Trophoblast cell (in vitro differentiated cells and primary cell): ENCODE results near the gene GABRA5.

Experiments used
- DNase-seq, 2 donors: peaks; one replicate each; pipeline ENCODE4 v3.0.0-alpha.2; 2016
- H2AFZ ChIP-seq: 2 replicates; pipeline ENCODE4 v1.6.1; 2013; ENCODE audit warnings: low read length, moderate library complexity, mild to moderate bottlenecking; ENCODE audit not compliant: insufficient read depth, poor library complexity
- H2AK5ac ChIP-seq: 2 replicates; pipeline ENCODE4 v1.6.1; 2013; ENCODE audit warnings: mild to moderate bottlenecking, low read length
- H2BK120ac ChIP-seq: 2 replicates; pipeline ENCODE4 v1.6.1; 2013; ENCODE audit warnings: low read length, mild to moderate bottlenecking, moderate library complexity; ENCODE audit not compliant: insufficient read depth, poor library complexity
- H2BK12ac ChIP-seq: 2 replicates; pipeline ENCODE4 v1.6.1; 2013; ENCODE audit warnings: mild to moderate bottlenecking, low read length, moderate library complexity
- H2BK5ac ChIP-seq: 2 replicates; pipeline ENCODE4 v1.6.1; 2013; ENCODE audit warnings: low read length, low read depth, moderate library complexity, mild to moderate bottlenecking; ENCODE audit not compliant: poor library complexity
- H3K14ac ChIP-seq: 2 replicates; pipeline ENCODE4 v1.6.1; 2013; ENCODE audit warnings: mild to moderate bottlenecking, low read length
- H3K18ac ChIP-seq: 2 replicates; pipeline ENCODE4 v1.6.1; 2013; ENCODE audit warnings: mild to moderate bottlenecking, low read length
- H3K23ac ChIP-seq: 2 replicates; pipeline ENCODE4 v1.6.1; 2013; ENCODE audit warnings: low read length
- H3K27ac ChIP-seq: 2 replicates; pipeline ENCODE4 v1.5.1; 2013; ENCODE audit warnings: low read depth, mild to moderate bottlenecking, inconsistent platforms, low read length, moderate library complexity
- H3K27me3 ChIP-seq: 2 replicates; pipeline ENCODE4 v1.6.1; 2013; ENCODE audit warnings: inconsistent platforms, mild to moderate bottlenecking, low read length, moderate library complexity; ENCODE audit not compliant: insufficient read depth
- H3K36me3 ChIP-seq, 2 experiments: 1 replicate in 1 of 2; 2 replicates in 1 of 2; pipeline ENCODE4 v1.6.1; 2013; ENCODE audit warnings: low read length in 2 of 2, mild to moderate bottlenecking in 2 of 2, moderate library complexity in 1 of 2; ENCODE audit not compliant: insufficient read depth in 2 of 2, control insufficient read depth in 1 of 2
- H3K4ac ChIP-seq: 2 replicates; pipeline ENCODE4 v1.6.1; 2013; ENCODE audit warnings: low read depth, mild to moderate bottlenecking, low read length, moderate library complexity
- H3K4me1 ChIP-seq, 2 experiments: 1 replicate in 1 of 2; 2 replicates in 1 of 2; pipeline ENCODE4 v1.6.1; 2013; ENCODE audit warnings: low read length in 2 of 2, mild to moderate bottlenecking in 2 of 2, moderate library complexity in 1 of 2; ENCODE audit not compliant: insufficient read depth in 2 of 2, control insufficient read depth in 1 of 2
- H3K4me2 ChIP-seq: 2 replicates; pipeline ENCODE4 v1.6.1; 2013; ENCODE audit warnings: inconsistent platforms, mild to moderate bottlenecking, low read length, moderate library complexity
- H3K4me3 ChIP-seq: 2 replicates; pipeline ENCODE4 v1.5.1; 2013; ENCODE audit warnings: mild to moderate bottlenecking, low read depth, low read length, inconsistent platforms
- H3K79me1 ChIP-seq: one replicate; pipeline ENCODE4 v1.6.1; 2013; ENCODE audit warnings: low read length
- H3K79me2 ChIP-seq: 2 replicates; pipeline ENCODE4 v1.6.1; 2013; ENCODE audit warnings: low read length, mild to moderate bottlenecking; ENCODE audit not compliant: control insufficient read depth, insufficient read depth, poor library complexity
- H3K9ac ChIP-seq: 2 replicates; pipeline ENCODE4 v1.6.1; 2013; ENCODE audit warnings: mild to moderate bottlenecking, low read length
- H3K9me3 ChIP-seq: 2 replicates; pipeline ENCODE4 v1.6.1; 2013; ENCODE audit warnings: low read depth, mild to moderate bottlenecking, control low read depth, inconsistent platforms, low read length; ENCODE audit not compliant: insufficient read depth
- H4K12ac ChIP-seq: 2 replicates; pipeline ENCODE4 v1.6.1; 2013; ENCODE audit warnings: low read depth, mild to moderate bottlenecking, low read length, moderate library complexity
- H4K8ac ChIP-seq: 2 replicates; pipeline ENCODE4 v1.6.1; 2013; ENCODE audit warnings: low read depth, mild to moderate bottlenecking, low read length, moderate library complexity
- H4K91ac ChIP-seq: one replicate; pipeline ENCODE4 v1.6.1; 2013; ENCODE audit warnings: low read depth, mild to moderate bottlenecking, low read length, moderate library complexity
- WGBS: extraction: QIAGEN DNeasy Blood & Tissue Kit; methylation state at CpG from one replicate; pipeline ENCODE4 v1.1.7; 2013; ENCODE audit warnings: missing lambda C conversion rate; ENCODE audit not compliant: insufficient read length, insufficient coverage; ENCODE audit errors: extremely low coverage; 5-methylcytosine and 5-hydroxymethylcytosine counted together

GABRA5 gene

GRCh38 chr15:26882616-26883365 is 15.9 kb downstream of the GABRA5 start:
- no peaks in the 10 kb centered on the region for H3K27me3 ChIP-seq
- no peaks in the 10 kb centered on the region for H3K79me2 ChIP-seq
- H3K4ac ChIP-seq: no peak overlapping the region
- no peaks in the 10 kb centered on the region for H3K36me3 ChIP-seq
- H4K12ac ChIP-seq: no peak overlapping the region
- H4K8ac ChIP-seq: no peak overlapping the region
- no CpG with 5 or more reads among the region's 35 CpGs for WGBS
- no peak overlapping the region for H3K4me3 ChIP-seq
- H2BK5ac ChIP-seq: no peak overlapping the region
- no peak overlapping the region for H3K9ac ChIP-seq
- H2BK12ac ChIP-seq: no peak overlapping the region
- H3K4me1 ChIP-seq: no peaks in the 10 kb centered on the region
- no peaks in the 10 kb centered on the region for H3K79me1 ChIP-seq
- no peak overlapping the region for H3K23ac ChIP-seq
- H3K27ac ChIP-seq: no peak overlapping the region
- no peak overlapping the region for H2AFZ ChIP-seq
- H2AK5ac ChIP-seq: no peak overlapping the region
- no peak overlapping the region for H3K18ac ChIP-seq
- no peak overlapping the region for H3K4me2 ChIP-seq
- DNase-seq: no peak
- H3K9me3 ChIP-seq: peaks cover 2% of the 10 kb centered on the region
- H3K14ac ChIP-seq: no peak overlapping the region
- no peak overlapping the region for H2BK120ac ChIP-seq
- H4K91ac ChIP-seq: no peak overlapping the region

GRCh38 chr15:26883466-26883865 is 16.6 kb downstream of the GABRA5 start:
- DNase-seq: no peak
- Histone ChIP-seq H4K8ac (no peak overlapping the region), H3K27me3 (no peaks in the 10 kb centered on the region), H2BK120ac (no peak overlapping the region), H3K23ac (no peak overlapping the region), H3K4me1 (no peaks in the 10 kb centered on the region), H2AFZ (no peak overlapping the region), H3K9ac (no peak overlapping the region), H3K14ac (no peak overlapping the region), H4K91ac (no peak overlapping the region), H2BK12ac (no peak overlapping the region), H3K79me2 (no peaks in the 10 kb centered on the region), H3K4ac (no peak overlapping the region), H3K9me3 (peaks cover 2% of the 10 kb centered on the region), H3K4me3 (no peak overlapping the region), H2BK5ac (no peak overlapping the region), H2AK5ac (no peak overlapping the region), H3K36me3 (no peaks in the 10 kb centered on the region), H3K79me1 (no peaks in the 10 kb centered on the region), H3K27ac (no peak overlapping the region), H3K4me2 (no peak overlapping the region), H3K18ac (no peak overlapping the region), H4K12ac (no peak overlapping the region)
- WGBS: no CpG with 5 or more reads among the region's 32 CpGs

- Histone ChIP-seq H3K27ac (no peak overlapping the region), H3K4me2 (no peak overlapping the region), H3K36me3 (no peaks in the 10 kb centered on the region), H3K79me2 (no peaks in the 10 kb centered on the region), H2BK120ac (no peak overlapping the region), H3K4me1 (peaks cover 1% of the 10 kb centered on the region in 2 experiments), H3K14ac (no peak overlapping the region), H3K9me3 (peaks cover 2% of the 10 kb centered on the region), H3K79me1 (no peaks in the 10 kb centered on the region), H3K9ac (no peak overlapping the region), H3K23ac (no peak overlapping the region), H3K18ac (no peak overlapping the region), H4K12ac (no peak overlapping the region), H2AFZ (no peak overlapping the region), H3K4ac (no peak overlapping the region), H3K27me3 (no peaks in the 10 kb centered on the region), H4K8ac (no peak overlapping the region), H2BK5ac (no peak overlapping the region), H2AK5ac (no peak overlapping the region), H3K4me3 (no peak overlapping the region), H2BK12ac (no peak overlapping the region), H4K91ac (no peak overlapping the region)
- no CpG with 5 or more reads among the region's 4 CpGs for WGBS
- DNase-seq: no peak
These were observed 19.7 kb downstream of the GABRA5 start for GRCh38 chr15:26886566-26886965.

GRCh38 chr15:26887926-26888666 is 21.2 kb downstream of the GABRA5 start:
- peaks cover 6% of the 10 kb centered on the region for H3K9me3 ChIP-seq
- H2BK5ac ChIP-seq: no peak overlapping the region
- no peak overlapping the region for H3K27ac ChIP-seq
- H3K4me3 ChIP-seq: no peak overlapping the region
- H2BK12ac ChIP-seq: no peak overlapping the region
- H3K9ac ChIP-seq: no peak overlapping the region
- H4K91ac ChIP-seq: no peak overlapping the region
- no peak overlapping the region for H4K12ac ChIP-seq
- no CpG with 5 or more reads among the region's 7 CpGs for WGBS
- H4K8ac ChIP-seq: no peak overlapping the region
- no peaks in the 10 kb centered on the region for H3K36me3 ChIP-seq
- H3K4me2 ChIP-seq: no peak overlapping the region
- H3K18ac ChIP-seq: no peak overlapping the region
- no peak overlapping the region for H3K23ac ChIP-seq
- peaks cover 2 to 3% of the 10 kb centered on the region in 2 experiments for H3K4me1 ChIP-seq
- no peaks in the 10 kb centered on the region for H3K79me2 ChIP-seq
- H2AK5ac ChIP-seq: no peak overlapping the region
- no peak overlapping the region for H2AFZ ChIP-seq
- no peaks in the 10 kb centered on the region for H3K27me3 ChIP-seq
- H3K14ac ChIP-seq: no peak overlapping the region
- no peak for DNase-seq
- H3K79me1 ChIP-seq: no peaks in the 10 kb centered on the region
- H2BK120ac ChIP-seq: no peak overlapping the region
- no peak overlapping the region for H3K4ac ChIP-seq
